ENCODE results near the gene CACNA1B. TPM values are rescaled to one million over a fixed set of nuclear protein-coding genes. Genes with fewer than 3 reads are reported as not detected.

CACNA1B gene
- total and polyA plus RNA-seq, 8 donors, result 0.03 to 2.2 (median 0.51) TPM; not detected in 2

GRCh38 chr9:138042146-138042545, 164.6 kb downstream of the CACNA1B start:
- Histone ChIP-seq H3K4me1 (no peaks in the 10 kb centered on the region), H3K27me3 (peaks cover 0 to 25% (median 7%) of the 10 kb centered on the region in 3 donors), H3K9me3 (no peaks in the 10 kb centered on the region), H3K27ac (no peak overlapping the region), H3K4me3 (no peak overlapping the region), H3K36me3 (no peaks in the 10 kb centered on the region)
- intact Hi-C loops (cut with DNase I; ENCODE audit: low total_unique reads), result no loop called here
- peak in 1 of 2 donors; percentile 5 for DNase-seq
- no peak for TF ChIP-seq CTCF (IDR thresholded peaks at IDR 0.05)
- TF ChIP-seq EP300 (IDR thresholded peaks at IDR 0.05), result no peak
- TF ChIP-seq POLR2AphosphoS5 (IDR thresholded peaks at IDR 0.05), result no peak
- no peak for TF ChIP-seq POLR2A (IDR thresholded peaks at IDR 0.05)
- WGBS, 5 donors, result 86 to 91% (median 88%) methylated on average over 7 of the region's 7 CpGs

GRCh38 chr9:138042640-138043039, 165.1 kb downstream of the CACNA1B start:
- Histone ChIP-seq H3K27me3 (peaks cover 0 to 27% (median 7%) of the 10 kb centered on the region in 3 donors), H3K9me3 (no peaks in the 10 kb centered on the region), H3K4me3 (no peak overlapping the region), H3K36me3 (no peaks in the 10 kb centered on the region), H3K27ac (no peak overlapping the region), H3K4me1 (no peaks in the 10 kb centered on the region)
- TF ChIP-seq POLR2A (IDR thresholded peaks at IDR 0.05) (no peak), POLR2AphosphoS5 (IDR thresholded peaks at IDR 0.05) (no peak), EP300 (IDR thresholded peaks at IDR 0.05) (no peak), CTCF (IDR thresholded peaks at IDR 0.05) (no peak)
- peak in 1 of 2 donors; percentile 11 for DNase-seq
- intact Hi-C loops (cut with DNase I; ENCODE audit: low total_unique reads), result no loop called here
- 46 to 53% (median 49%) methylated on average over 8 of the region's 8 CpGs for WGBS, 5 donors

GRCh38 chr9:138043061-138043410, 165.5 kb downstream of the CACNA1B start:
- Histone ChIP-seq H3K4me1 (no peaks in the 10 kb centered on the region), H3K9me3 (no peaks in the 10 kb centered on the region), H3K27me3 (peaks cover 0 to 27% (median 7%) of the 10 kb centered on the region in 3 donors), H3K27ac (no peak overlapping the region), H3K36me3 (no peaks in the 10 kb centered on the region), H3K4me3 (no peak overlapping the region)
- intact Hi-C loops (cut with DNase I; ENCODE audit: low total_unique reads), result no loop called here
- peak in 1 of 2 donors; percentile 19 for DNase-seq
- WGBS, 5 donors, result 79 to 86% (median 82%) methylated on average over 12 of the region's 12 CpGs
- TF ChIP-seq CTCF (IDR thresholded peaks at IDR 0.05) (no peak), POLR2A (IDR thresholded peaks at IDR 0.05) (no peak), POLR2AphosphoS5 (IDR thresholded peaks at IDR 0.05) (no peak), EP300 (IDR thresholded peaks at IDR 0.05) (no peak)

- intact Hi-C loops (cut with DNase I; ENCODE audit: low total_unique reads), result no loop called here
- DNase-seq, result peak in 1 of 2 donors; percentile 17
- Histone ChIP-seq H3K9me3 (no peaks in the 10 kb centered on the region), H3K4me1 (no peaks in the 10 kb centered on the region), H3K4me3 (no peak overlapping the region), H3K27me3 (peaks cover 0 to 27% (median 7%) of the 10 kb centered on the region in 3 donors), H3K27ac (no peak overlapping the region), H3K36me3 (no peaks in the 10 kb centered on the region)
- TF ChIP-seq EP300 (IDR thresholded peaks at IDR 0.05), result no peak
- TF ChIP-seq POLR2AphosphoS5 (IDR thresholded peaks at IDR 0.05), result no peak
- 89 to 93% (median 91%) methylated on average over 39 to 42 of the region's 42 CpGs for WGBS, 5 donors
Observed at GRCh38 chr9:138043411-138044345, 166.1 kb downstream of the CACNA1B start.
